Lower lobe of right lung (tissue), 2 donors: Measurements from ENCODE around the gene RMND1. TPM values are rescaled to one million over a fixed set of nuclear protein-coding genes. Genes with fewer than 3 reads are reported as not detected.
"Not testable (repeated sequence)": the region's sequence is repeated elsewhere in the genome, so short reads cannot be mapped to it uniquely, and the experiment has no call there.

Source experiments
- ATAC-seq, 2 donors: fragments of 200-7000 bp; cut with Tn5 transposase; one replicate each; pipeline ENCODE4 v1.9.1; 2020 to 2022; ENCODE audit warnings: mild to moderate bottlenecking in 2 of 2, moderate library complexity in 2 of 2
- DNase-seq: peaks from one replicate; pipeline ENCODE4 v3.0.0-alpha.2; 2020
- H3K27ac ChIP-seq: fragments of 200-600 bp; one replicate; pipeline ENCODE4 v1.8.0; 2022
- H3K27me3 ChIP-seq: fragments of 200-600 bp; one replicate; pipeline ENCODE4 v1.8.0; 2022; ENCODE audit warnings: low read depth
- H3K36me3 ChIP-seq: fragments of 200-600 bp; one replicate; pipeline ENCODE4 v1.8.0; 2022; ENCODE audit warnings: mild to moderate bottlenecking
- H3K4me1 ChIP-seq: fragments of 200-600 bp; one replicate; pipeline ENCODE4 v1.8.0; 2022
- H3K4me3 ChIP-seq: fragments of 200-600 bp; one replicate; pipeline ENCODE4 v1.8.0; 2022; ENCODE audit warnings: mild to moderate bottlenecking
- H3K9me3 ChIP-seq: fragments of 200-600 bp; one replicate; pipeline ENCODE4 v1.8.0; 2022
- intact Hi-C: fragments of 100-400 bp; cut with DNase I; formaldehyde crosslinking; loops from one replicate; pipeline ENCODE4 v1.11.0; 2022
- total RNA-seq: library from RNA; stranded (reverse); fragmentation: NEBNext Ultra II Directional; extraction: Animal tissue kit (Norgen Biotek cat#: 25700); gene quantifications from one replicate; pipeline ENCODE4 v1.2.1, GENCODE V29; 2021
- TF ChIP-seq, protein P1 (sequence below): fragments of 200-600 bp; IDR thresholded peaks from one replicate; pipeline ENCODE4 v1.8.0; 2022; ENCODE audit warnings: antibody characterized with exemption, mild to moderate bottlenecking
- donor health status: DM: no; HTN: yes; CAD: no; lungs with severe emphysema.

Gene RMND1
- total RNA-seq, 1 donor from 2014 or later: 19.5 TPM

DNA sequence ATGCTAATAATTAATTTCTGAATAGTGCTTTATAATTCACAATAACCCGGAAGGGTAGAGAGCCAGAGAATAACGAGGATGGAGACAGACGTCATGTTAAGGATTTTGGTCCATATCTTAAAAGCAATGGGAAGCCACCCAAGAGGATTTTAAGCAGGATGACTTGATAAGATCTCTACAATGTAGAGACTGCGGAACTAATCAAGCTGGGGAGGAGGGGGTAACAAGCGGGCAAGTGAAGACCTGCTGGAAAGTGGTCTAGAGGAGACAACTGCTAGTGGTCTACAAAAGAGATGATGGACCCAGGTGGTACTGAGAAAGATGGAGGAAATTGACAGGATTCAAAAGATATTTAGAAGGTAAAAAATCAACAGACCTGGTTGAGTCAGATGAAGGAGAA lies 67.8 kb downstream of the RMND1 start:
- Histone ChIP-seq H3K4me1 (peaks cover 34% of the 10 kb centered on the region), H3K36me3 (no peaks in the 10 kb centered on the region), H3K9me3 (no peaks in the 10 kb centered on the region), H3K4me3 (no peak overlapping the region), H3K27ac (no peak overlapping the region), H3K27me3 (no peaks in the 10 kb centered on the region)
- DNase-seq (no peak), ATAC-seq (no peak)
- intact Hi-C loops: no loop called here
- TF ChIP-seq, protein P1, sequence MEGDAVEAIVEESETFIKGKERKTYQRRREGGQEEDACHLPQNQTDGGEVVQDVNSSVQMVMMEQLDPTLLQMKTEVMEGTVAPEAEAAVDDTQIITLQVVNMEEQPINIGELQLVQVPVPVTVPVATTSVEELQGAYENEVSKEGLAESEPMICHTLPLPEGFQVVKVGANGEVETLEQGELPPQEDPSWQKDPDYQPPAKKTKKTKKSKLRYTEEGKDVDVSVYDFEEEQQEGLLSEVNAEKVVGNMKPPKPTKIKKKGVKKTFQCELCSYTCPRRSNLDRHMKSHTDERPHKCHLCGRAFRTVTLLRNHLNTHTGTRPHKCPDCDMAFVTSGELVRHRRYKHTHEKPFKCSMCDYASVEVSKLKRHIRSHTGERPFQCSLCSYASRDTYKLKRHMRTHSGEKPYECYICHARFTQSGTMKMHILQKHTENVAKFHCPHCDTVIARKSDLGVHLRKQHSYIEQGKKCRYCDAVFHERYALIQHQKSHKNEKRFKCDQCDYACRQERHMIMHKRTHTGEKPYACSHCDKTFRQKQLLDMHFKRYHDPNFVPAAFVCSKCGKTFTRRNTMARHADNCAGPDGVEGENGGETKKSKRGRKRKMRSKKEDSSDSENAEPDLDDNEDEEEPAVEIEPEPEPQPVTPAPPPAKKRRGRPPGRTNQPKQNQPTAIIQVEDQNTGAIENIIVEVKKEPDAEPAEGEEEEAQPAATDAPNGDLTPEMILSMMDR: no peak

DNA sequence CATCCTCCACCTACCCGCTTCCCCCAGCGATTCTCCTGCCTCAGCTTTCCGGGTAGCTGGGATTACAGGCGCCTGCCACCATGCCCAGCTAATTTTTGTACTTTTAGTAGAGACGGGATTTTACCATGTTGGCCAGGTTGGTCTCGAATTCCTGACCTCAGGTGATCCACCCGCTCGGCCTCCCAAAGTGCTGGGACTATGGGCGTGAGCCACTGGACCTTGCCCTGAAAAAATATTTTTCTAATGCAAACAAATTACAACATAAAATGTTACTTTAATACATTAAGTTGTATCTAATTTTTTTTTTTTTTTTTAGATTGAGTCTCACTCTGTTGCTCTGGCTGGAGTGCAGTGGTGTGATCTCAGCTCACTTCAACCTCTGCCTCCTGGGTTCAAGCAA lies 69.3 kb downstream of the RMND1 start:
- H3K36me3 ChIP-seq, H3K27me3 ChIP-seq, DNase-seq, H3K4me3 ChIP-seq, intact Hi-C loops, ATAC-seq, H3K27ac ChIP-seq, H3K9me3 ChIP-seq: not testable (repeated sequence)
- H3K4me1 ChIP-seq: peaks cover 21% of the 10 kb centered on the region

DNA sequence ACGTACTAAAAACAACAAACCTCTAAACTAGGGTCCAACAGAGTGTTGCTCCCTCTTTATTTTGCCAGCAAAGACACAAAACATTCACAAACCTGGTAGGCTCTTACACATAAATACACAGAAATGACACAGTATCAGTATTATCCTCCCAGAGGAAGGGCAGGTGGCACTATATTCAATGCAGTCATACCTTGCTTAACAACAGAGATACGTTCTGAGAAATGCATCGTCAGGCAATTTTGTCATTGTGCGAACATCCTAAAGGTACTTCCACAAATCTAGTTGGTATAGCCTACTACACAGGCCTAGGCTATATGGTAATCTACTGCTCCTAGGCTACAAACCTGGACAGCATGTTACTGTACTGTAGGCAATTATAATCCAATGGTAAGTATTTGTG lies 70.2 kb downstream of the RMND1 start:
- H3K36me3 ChIP-seq: no peaks in the 10 kb centered on the region
- no peaks in the 10 kb centered on the region for H3K9me3 ChIP-seq
- ATAC-seq (no peak), DNase-seq (no peak)
- H3K27me3 ChIP-seq: no peaks in the 10 kb centered on the region
- H3K4me3 ChIP-seq: no peak overlapping the region
- intact Hi-C loops: no loop called here
- TF ChIP-seq, protein P1: no peak
- peaks cover 21% of the 10 kb centered on the region for H3K4me1 ChIP-seq
- no peak overlapping the region for H3K27ac ChIP-seq

DNA sequence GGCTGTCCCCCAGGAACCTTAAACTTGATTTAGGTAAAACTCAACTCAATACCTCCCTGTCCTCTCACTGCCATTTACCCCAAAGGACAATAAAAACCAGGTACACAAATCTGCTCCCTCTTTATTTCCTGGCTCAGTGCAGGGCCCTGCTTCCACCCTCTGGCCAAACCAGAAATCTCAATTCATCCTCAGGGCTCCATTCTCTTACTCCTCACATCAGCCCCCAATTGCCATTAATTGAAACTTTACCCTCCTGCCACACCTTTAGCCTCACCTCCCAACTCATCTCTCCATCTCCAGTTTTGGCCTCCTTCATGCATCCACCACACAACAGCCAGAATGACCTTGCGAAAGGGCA lies 71.1 kb downstream of the RMND1 start:
- Histone ChIP-seq H3K4me3 (no peak overlapping the region), H3K36me3 (no peaks in the 10 kb centered on the region), H3K27ac (peak overlapping the region; percentile 39), H3K9me3 (no peaks in the 10 kb centered on the region), H3K27me3 (no peaks in the 10 kb centered on the region), H3K4me1 (peaks cover 28% of the 10 kb centered on the region)
- TF ChIP-seq, protein P1: no peak
- DNase-seq (no peak), ATAC-seq (no peak)
- intact Hi-C loops: no loop called here

DNA sequence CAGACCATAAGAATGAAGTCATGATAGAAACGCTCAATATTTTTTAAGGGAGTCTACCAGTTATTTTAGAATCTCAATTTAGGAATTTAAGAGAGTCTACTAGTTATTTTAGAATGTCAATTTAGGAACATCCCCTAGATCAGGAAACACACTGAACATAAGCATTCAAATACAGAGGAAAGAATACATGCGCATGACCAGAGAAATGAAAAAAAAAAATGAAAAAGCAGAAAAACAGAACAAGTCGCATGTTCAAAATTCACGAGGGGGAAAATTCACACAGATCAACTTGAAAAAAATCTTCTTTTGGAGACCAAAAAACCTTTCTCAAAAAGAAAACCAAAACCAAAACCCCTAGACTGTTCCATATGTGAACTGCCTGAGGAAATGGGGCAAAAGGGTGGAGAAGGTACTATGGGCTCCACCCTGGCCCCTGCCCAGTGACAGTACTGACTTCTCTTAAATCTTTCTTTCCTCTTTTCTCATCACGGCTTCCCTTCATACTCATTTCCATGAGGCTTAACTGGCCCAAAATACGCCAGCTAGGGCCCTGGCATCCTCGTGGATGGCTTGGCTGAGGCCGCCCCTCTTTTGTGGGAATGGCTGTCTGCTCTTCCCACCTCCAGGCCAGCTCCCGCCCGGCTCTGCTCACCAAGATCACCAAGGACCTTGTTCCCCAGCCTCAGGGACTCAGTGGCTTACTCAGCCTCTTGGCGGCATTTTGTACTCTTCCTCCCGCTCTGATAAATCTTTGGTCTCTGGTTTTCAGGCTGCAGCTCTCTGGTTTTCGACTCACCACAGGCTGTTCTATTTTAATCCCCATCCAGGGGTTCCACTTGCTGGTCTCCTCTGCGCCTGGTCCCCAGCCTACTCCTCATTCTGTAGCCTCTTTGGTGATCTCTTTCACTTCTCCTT lies 71.7 kb downstream of the RMND1 start:
- H3K4me1 ChIP-seq: peaks cover 24% of the 10 kb centered on the region
- ATAC-seq (peak; percentile 84 to 86), DNase-seq (no peak)
- intact Hi-C loops: no loop called here
- H3K4me3 ChIP-seq: peak overlapping the region; percentile 10
- H3K36me3 ChIP-seq: no peaks in the 10 kb centered on the region
- no peaks in the 10 kb centered on the region for H3K9me3 ChIP-seq
- peak overlapping the region; percentile 39 for H3K27ac ChIP-seq
- TF ChIP-seq, protein P1: no peak
- H3K27me3 ChIP-seq: no peaks in the 10 kb centered on the region

DNA sequence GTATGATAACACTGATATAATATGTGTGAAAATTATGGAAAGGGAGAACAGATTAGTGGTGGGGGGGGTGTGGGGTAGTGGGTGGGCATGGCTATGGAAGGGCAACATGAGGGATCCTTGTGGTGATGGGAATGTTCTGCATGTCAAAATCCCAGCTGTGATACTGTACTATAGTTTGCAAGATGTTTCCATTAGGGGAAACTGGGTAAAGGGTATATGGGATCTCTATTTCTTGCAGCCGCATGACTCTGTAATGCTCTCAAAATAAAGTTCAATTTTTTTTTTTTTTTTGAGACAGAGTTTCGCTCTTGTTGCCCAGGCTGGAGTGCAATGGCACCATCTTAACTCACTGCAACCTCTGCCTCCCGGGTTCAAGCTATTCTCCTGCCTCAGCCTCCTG lies 74.8 kb downstream of the RMND1 start:
- Histone ChIP-seq H3K27ac (no peak overlapping the region), H3K9me3 (no peaks in the 10 kb centered on the region), H3K4me1 (peaks cover 31% of the 10 kb centered on the region), H3K4me3 (no peak overlapping the region), H3K36me3 (peaks cover 7% of the 10 kb centered on the region), H3K27me3 (no peaks in the 10 kb centered on the region)
- intact Hi-C loops: no loop called here
- TF ChIP-seq, protein P1: no peak
- ATAC-seq (no peak), DNase-seq (no peak)
